ENCODE data around the gene SPRR2D.
"Not testable (repeated sequence)": the region's sequence is repeated elsewhere in the genome, so short reads cannot be mapped to it uniquely, and the experiment has no call there.

SPRR2D gene

GRCh38 chr1:153040950-153041631 is at the start of gene SPRR2D:
SPRR2D (minus strand) TSS chr1:153041120; CDS start chr1:153040346, 774 bp downstream.
- DNase-seq (ENCODE audit: low read depth in 2 of 3, low spot score in 2 of 3) = no peak

- no peak for DNase-seq (ENCODE audit: low read depth in 2 of 3, low spot score in 2 of 3)
Observed at GRCh38 chr1:153087652-153088051, 46.7 kb upstream of the SPRR2D start.

GRCh38 chr1:153081736-153082135 is 40.8 kb upstream of the SPRR2D start:
- DNase-seq (ENCODE audit: low read depth in 2 of 3, low spot score in 2 of 3) = no peak

GRCh38 chr1:153072806-153073726 is 32.1 kb upstream of the SPRR2D start:
- DNase-seq (ENCODE audit: low read depth in 2 of 3, low spot score in 2 of 3) = no peak

GRCh38 chr1:153071511-153071910 is 30.6 kb upstream of the SPRR2D start, which contains the start of gene SPRR2B:
SPRR2B (minus strand) TSS chr1:153071611; CDS start chr1:153070839, 772 bp downstream.
- DNase-seq (ENCODE audit: low read depth in 2 of 3, low spot score in 2 of 3) = no peak

- no peak for DNase-seq (ENCODE audit: low read depth in 2 of 3, low spot score in 2 of 3)
Observed at GRCh38 chr1:153070243-153070642, 29.3 kb upstream of the SPRR2D start.

GRCh38 chr1:153058826-153059784 is 18.2 kb upstream of the SPRR2D start:
- no peak for DNase-seq (ENCODE audit: low read depth in 2 of 3, low spot score in 2 of 3)

GRCh38 chr1:153058154-153058553 is 17.2 kb upstream of the SPRR2D start:
- DNase-seq (ENCODE audit: low read depth in 2 of 3, low spot score in 2 of 3) = no peak

- no peak for DNase-seq (ENCODE audit: low read depth in 2 of 3, low spot score in 2 of 3)
Observed at GRCh38 chr1:153057375-153057774, 16.5 kb upstream of the SPRR2D start, which contains the start of gene SPRR2A. SPRR2A (minus strand) TSS chr1:153057512; CDS start chr1:153056735, 777 bp downstream.

- DNase-seq (ENCODE audit: low read depth in 2 of 3, low spot score in 2 of 3) = not testable (repeated sequence)
Observed at GRCh38 chr1:153056111-153056510, 15.2 kb upstream of the SPRR2D start.

GRCh38 chr1:153049211-153049610 is 8.3 kb upstream of the SPRR2D start:
- no peak for DNase-seq (ENCODE audit: low read depth in 2 of 3, low spot score in 2 of 3)

GRCh38 chr1:153035211-153035610 is 5.7 kb downstream of the SPRR2D start:
- no peak for DNase-seq (ENCODE audit: low read depth in 2 of 3, low spot score in 2 of 3)

GRCh38 chr1:153032677-153033308 is 8.1 kb downstream of the SPRR2D start:
- DNase-seq (ENCODE audit: low read depth in 2 of 3, low spot score in 2 of 3) = no peak

- no peak for DNase-seq (ENCODE audit: low read depth in 2 of 3, low spot score in 2 of 3)
Observed at GRCh38 chr1:153032073-153032472, 8.8 kb downstream of the SPRR2D start.

GRCh38 chr1:153030895-153031294 is 10.0 kb downstream of the SPRR2D start, which contains the start of gene SPRR1B:
SPRR1B (plus strand) TSS chr1:153031203; CDS start chr1:153032346, 1,143 bp downstream.
- DNase-seq (ENCODE audit: low read depth in 2 of 3, low spot score in 2 of 3) = no peak

GRCh38 chr1:153028766-153029165 is 12.2 kb downstream of the SPRR2D start:
- no peak for DNase-seq (ENCODE audit: low read depth in 2 of 3, low spot score in 2 of 3)

GRCh38 chr1:153025797-153026196 is 15.1 kb downstream of the SPRR2D start:
- no peak for DNase-seq (ENCODE audit: low read depth in 2 of 3, low spot score in 2 of 3)

GRCh38 chr1:153024413-153024812 is 16.5 kb downstream of the SPRR2D start:
- DNase-seq (ENCODE audit: low read depth in 2 of 3, low spot score in 2 of 3) = no peak

- no peak for DNase-seq (ENCODE audit: low read depth in 2 of 3, low spot score in 2 of 3)
Observed at GRCh38 chr1:153023109-153023508, 17.8 kb downstream of the SPRR2D start.

- DNase-seq (ENCODE audit: low read depth in 2 of 3, low spot score in 2 of 3) = not testable (repeated sequence)
Observed at GRCh38 chr1:153022340-153022739, 18.6 kb downstream of the SPRR2D start.

All from activated CD8-positive, alpha-beta memory T cell treated with anti-CD3 and anti-CD28 coated beads for 48 hours (primary cell).